ENCODE data around the gene SCAMP2. TPM values are rescaled to one million over a fixed set of nuclear protein-coding genes. Genes with fewer than 3 reads are reported as not detected.

Gene SCAMP2
- total RNA-seq, 2 experiments from 2014 or later, result 57.8 to 58.9 TPM

DNA sequence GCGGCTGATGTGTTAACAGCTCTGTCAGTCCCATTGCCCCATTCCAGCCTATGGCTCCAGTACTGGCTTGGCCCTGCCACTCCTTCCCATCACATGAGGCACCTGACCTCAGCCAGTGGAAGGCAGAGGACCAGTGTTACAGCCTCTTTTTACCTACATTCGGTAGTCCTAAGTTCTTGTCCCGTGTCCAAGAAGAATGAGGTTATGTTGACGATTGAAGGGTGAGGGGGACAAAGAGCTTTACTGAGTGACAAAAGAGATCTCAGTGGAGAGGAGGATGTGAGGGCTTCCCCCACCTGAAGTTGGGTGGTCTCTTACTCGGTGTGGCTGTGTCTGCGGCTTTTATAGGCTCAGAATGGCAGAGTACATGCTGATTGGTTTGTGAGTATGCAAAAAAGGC lies 9.4 kb upstream of the SCAMP2 start:
- no peaks in the 10 kb centered on the region for H3K4me1 Mint-ChIP-seq (ENCODE audit: low read depth)
- H3K27ac Mint-ChIP-seq, result no peak overlapping the region
- TF ChIP-seq, protein P1, sequence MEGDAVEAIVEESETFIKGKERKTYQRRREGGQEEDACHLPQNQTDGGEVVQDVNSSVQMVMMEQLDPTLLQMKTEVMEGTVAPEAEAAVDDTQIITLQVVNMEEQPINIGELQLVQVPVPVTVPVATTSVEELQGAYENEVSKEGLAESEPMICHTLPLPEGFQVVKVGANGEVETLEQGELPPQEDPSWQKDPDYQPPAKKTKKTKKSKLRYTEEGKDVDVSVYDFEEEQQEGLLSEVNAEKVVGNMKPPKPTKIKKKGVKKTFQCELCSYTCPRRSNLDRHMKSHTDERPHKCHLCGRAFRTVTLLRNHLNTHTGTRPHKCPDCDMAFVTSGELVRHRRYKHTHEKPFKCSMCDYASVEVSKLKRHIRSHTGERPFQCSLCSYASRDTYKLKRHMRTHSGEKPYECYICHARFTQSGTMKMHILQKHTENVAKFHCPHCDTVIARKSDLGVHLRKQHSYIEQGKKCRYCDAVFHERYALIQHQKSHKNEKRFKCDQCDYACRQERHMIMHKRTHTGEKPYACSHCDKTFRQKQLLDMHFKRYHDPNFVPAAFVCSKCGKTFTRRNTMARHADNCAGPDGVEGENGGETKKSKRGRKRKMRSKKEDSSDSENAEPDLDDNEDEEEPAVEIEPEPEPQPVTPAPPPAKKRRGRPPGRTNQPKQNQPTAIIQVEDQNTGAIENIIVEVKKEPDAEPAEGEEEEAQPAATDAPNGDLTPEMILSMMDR (IDR thresholded peaks at IDR 0.05), result no peak
- H3K36me3 Mint-ChIP-seq (ENCODE audit: low read depth), result no peaks in the 10 kb centered on the region
- intact Hi-C loops (cut with micrococcal nuclease), result no loop called here
- ATAC-seq (no peak), DNase-seq (no peak)
- CTCF ChIA-PET, result interaction anchor here (0.9 to 3.4 kb wide), 3 partner anchors 12 to 24 kb away, joined by 3 to 31 read pairs (median 4); no protein-coding TSS in a partner anchor
- POLR2A ChIA-PET, result no interaction called here
- H3K9me3 Mint-ChIP-seq, result no peaks in the 10 kb centered on the region
- H3K27me3 Mint-ChIP-seq, result no peaks in the 10 kb centered on the region
- no peak overlapping the region for H3K4me3 Mint-ChIP-seq

DNA sequence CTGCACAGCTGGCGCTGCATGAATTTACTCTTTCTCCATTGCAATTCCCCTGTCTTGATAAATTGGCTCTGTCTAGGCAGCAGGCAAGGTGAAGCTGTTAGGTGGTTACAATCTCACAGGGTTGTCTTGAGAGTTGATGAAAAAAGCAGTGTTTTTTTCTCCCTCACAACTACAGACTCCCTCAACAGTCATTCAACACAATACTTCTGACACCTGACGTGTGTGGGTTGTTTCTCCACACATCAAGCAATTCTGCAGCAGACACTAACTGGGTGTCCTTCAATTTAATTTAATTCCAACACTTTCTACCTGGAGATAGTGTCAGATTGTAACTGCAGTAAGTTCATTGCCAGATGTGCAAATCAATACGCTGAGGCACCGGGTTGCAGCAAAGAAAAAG lies 5.1 kb upstream of the SCAMP2 start:
- TF ChIP-seq, protein P1 (IDR thresholded peaks at IDR 0.05), result no peak
- no peaks in the 10 kb centered on the region for H3K27me3 Mint-ChIP-seq

DNA sequence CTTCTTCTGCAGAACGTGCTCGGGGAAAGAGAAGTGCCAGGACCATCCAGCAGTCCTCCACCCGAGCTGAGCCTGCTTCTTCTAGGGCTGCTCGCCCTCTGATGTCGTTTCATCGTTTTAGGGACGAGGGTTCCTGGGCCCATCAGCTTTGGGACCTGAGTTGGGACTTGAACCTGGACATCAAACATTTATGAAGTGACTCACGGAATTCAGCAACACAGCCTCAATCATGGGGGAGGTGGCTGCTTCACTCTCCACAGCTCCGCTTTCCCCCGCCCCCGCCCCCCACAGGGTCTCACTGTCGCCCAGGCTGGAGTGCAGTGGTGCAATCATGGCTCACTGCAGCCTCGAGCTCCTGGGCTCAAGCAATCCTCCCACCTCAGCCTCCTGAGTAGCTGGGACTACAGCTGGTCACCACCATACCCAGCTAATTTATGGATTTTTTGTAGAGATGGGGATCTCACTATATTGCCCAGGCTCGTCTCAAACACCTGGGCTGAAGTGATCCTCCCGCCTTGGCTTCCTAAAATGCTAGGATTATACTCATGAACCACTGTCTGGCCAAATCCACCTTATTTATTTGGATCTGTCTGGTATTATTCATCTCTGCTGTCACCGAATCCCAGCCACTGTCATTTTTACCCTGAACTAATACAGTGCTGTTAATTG lies 725 bp upstream of the SCAMP2 start:
- peak; percentile 49 for DNase-seq

More for the DNA sequence above, 5.1 kb upstream of the SCAMP2 start:
- ATAC-seq (no peak), DNase-seq (no peak)
- peaks cover 2% of the 10 kb centered on the region for H3K4me1 Mint-ChIP-seq (ENCODE audit: low read depth)
- intact Hi-C loops (cut with micrococcal nuclease), result no loop called here
- no peaks in the 10 kb centered on the region for H3K36me3 Mint-ChIP-seq (ENCODE audit: low read depth)
- CTCF ChIA-PET, result interaction anchor here (1.0 kb wide), 1 partner anchor 152 kb away, joined by 3 read pairs; no protein-coding TSS in a partner anchor
- POLR2A ChIA-PET, result interaction anchor here (1.2 kb wide), 1 partner anchor 18 kb away, joined by 4 read pairs; no protein-coding TSS in a partner anchor
- H3K4me3 Mint-ChIP-seq, result no peak overlapping the region
- H3K27ac Mint-ChIP-seq, result no peak overlapping the region
- no peaks in the 10 kb centered on the region for H3K9me3 Mint-ChIP-seq

DNA sequence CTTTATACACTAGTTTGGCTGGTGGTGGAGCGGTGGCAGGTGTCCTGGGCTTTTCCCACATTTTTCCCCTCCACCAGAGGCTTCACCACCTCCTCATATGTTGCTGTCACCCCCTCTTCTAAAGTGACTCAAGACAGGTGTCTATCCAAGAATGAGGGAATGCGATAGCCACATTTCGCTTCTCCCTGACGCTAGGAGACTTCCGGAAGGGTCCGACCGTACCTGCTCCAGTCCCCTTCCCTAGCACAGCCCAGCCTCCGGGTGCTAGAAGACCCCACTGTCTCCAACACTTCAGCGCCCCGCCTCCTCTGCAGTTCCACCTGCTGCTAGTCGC lies 496 bp downstream of the SCAMP2 start:
- H3K9me3 Mint-ChIP-seq, result no peaks in the 10 kb centered on the region
- H3K36me3 Mint-ChIP-seq (ENCODE audit: low read depth), result peaks cover 20% of the 10 kb centered on the region
- intact Hi-C loops (cut with micrococcal nuclease), result no loop called here
- peaks cover 41% of the 10 kb centered on the region for H3K4me1 Mint-ChIP-seq (ENCODE audit: low read depth)
- no peak for ATAC-seq
- peak overlapping the region; percentile 95 for H3K4me3 Mint-ChIP-seq
- ChIA-PET CTCF (interaction anchor here (1.4 kb wide), 1 partner anchor 36 kb away, joined by 3 read pairs; no protein-coding TSS in a partner anchor), POLR2A (interaction anchor here (0.7 to 1.3 kb wide), 2 partner anchors 16 to 28 kb away, joined by 3 read pairs; no protein-coding TSS in a partner anchor)
- H3K27ac Mint-ChIP-seq, result peak overlapping the region; percentile 92
- TF ChIP-seq, protein P1 (IDR thresholded peaks at IDR 0.05), result no peak
- DNase-seq, result no peak
- H3K27me3 Mint-ChIP-seq, result no peaks in the 10 kb centered on the region

More for the DNA sequence above, 725 bp upstream of the SCAMP2 start:
- no peak for ATAC-seq
- Mint-ChIP-seq H3K9me3 (no peaks in the 10 kb centered on the region), H3K27me3 (no peaks in the 10 kb centered on the region), H3K4me1 (ENCODE audit: low read depth) (peaks cover 33% of the 10 kb centered on the region), H3K36me3 (ENCODE audit: low read depth) (peaks cover 11% of the 10 kb centered on the region), H3K4me3 (peak overlapping the region; percentile 95), H3K27ac (peak overlapping the region; percentile 84)
- ChIA-PET POLR2A (interaction anchor here (0.8 to 1.5 kb wide), 5 partner anchors 15 to 489 kb away, joined by 3 to 4 read pairs (median 3); partner anchors contain the start of gene MPI), CTCF (interaction anchor here (1.1 to 1.8 kb wide), 3 partner anchors 27 to 37 kb away, joined by 3 to 10 read pairs (median 6); partner anchors contain the start of gene FAM219B)
- TF ChIP-seq, protein P1 (IDR thresholded peaks at IDR 0.05), result no peak
- intact Hi-C loops (cut with micrococcal nuclease), result no loop called here
